Neuronal stem cell (in vitro differentiated cells): Measurements from ENCODE around the gene RBFOX2.

ENCODE experiments used
- DNase-seq: peaks from one replicate; pipeline ENCODE4 v3.0.0-alpha.2; 2013; ENCODE audit warnings: low spot score
- H2AFZ ChIP-seq: one replicate; pipeline ENCODE4 v1.6.1; 2013; ENCODE audit warnings: mild to moderate bottlenecking, low read length, inconsistent platforms
- H2AK5ac ChIP-seq: 2 replicates; pipeline ENCODE4 v1.6.1; 2013; ENCODE audit warnings: low read depth, mild to moderate bottlenecking, inconsistent platforms, low read length, moderate library complexity, mixed read lengths
- H2BK120ac ChIP-seq: 2 replicates; pipeline ENCODE4 v1.6.1; 2013; ENCODE audit warnings: low read depth, mild to moderate bottlenecking, inconsistent platforms, low read length, moderate library complexity, mixed read lengths
- H2BK12ac ChIP-seq: one replicate; pipeline ENCODE4 v1.6.1; 2013; ENCODE audit warnings: low read length, inconsistent platforms
- H2BK15ac ChIP-seq: 2 replicates; pipeline ENCODE4 v1.6.1; 2013; ENCODE audit warnings: mild to moderate bottlenecking, low read length, inconsistent platforms, mixed read lengths
- H2BK5ac ChIP-seq: one replicate; pipeline ENCODE4 v1.6.1; 2013; ENCODE audit warnings: inconsistent platforms, mild to moderate bottlenecking, low read length, moderate library complexity
- H3K14ac ChIP-seq: one replicate; pipeline ENCODE4 v1.6.1; 2013; ENCODE audit warnings: low read length, inconsistent platforms
- H3K18ac ChIP-seq: 2 replicates; pipeline ENCODE4 v1.6.1; 2013; ENCODE audit warnings: low read length, inconsistent platforms
- H3K23ac ChIP-seq: 2 replicates; pipeline ENCODE4 v1.6.1; 2013; ENCODE audit warnings: low read depth, mild to moderate bottlenecking, mixed read lengths, low read length, inconsistent platforms; ENCODE audit not compliant: poor library complexity
- H3K27ac ChIP-seq: replicated peaks from 3 replicates; pipeline ENCODE4 v1.5.1; 2013; ENCODE audit warnings: low read length, inconsistent platforms
- H3K27me3 ChIP-seq, 3 experiments: 2 replicates each; pipeline ENCODE4 v1.6.1; 2013; ENCODE audit warnings: low read length in 3 of 3, mild to moderate bottlenecking in 2 of 3, inconsistent platforms in 1 of 3, low read depth in 1 of 3, mixed read lengths in 1 of 3, moderate library complexity in 1 of 3; ENCODE audit not compliant: control insufficient read depth in 3 of 3, insufficient read depth in 3 of 3
- H3K36me3 ChIP-seq, 2 donors: replicated peaks in 1 of 2; 2 replicates each; pipeline ENCODE4 v1.6.1; 2013; ENCODE audit warnings: low read length in 2 of 2; ENCODE audit not compliant: control insufficient read depth in 2 of 2, insufficient read depth in 2 of 2
- H3K4ac ChIP-seq: 2 replicates; pipeline ENCODE4 v1.6.1; 2013; ENCODE audit warnings: inconsistent platforms, mild to moderate bottlenecking, low read length, moderate library complexity
- H3K4me1 ChIP-seq, 2 donors: 1 replicate in 1 of 2; 2 replicates in 1 of 2; pipeline ENCODE4 v1.6.1; 2013; ENCODE audit warnings: low read length in 2 of 2, low read depth in 1 of 2; ENCODE audit not compliant: control insufficient read depth in 2 of 2, insufficient read depth in 1 of 2
- H3K4me2 ChIP-seq: one replicate; pipeline ENCODE4 v1.6.1; 2013; ENCODE audit warnings: mild to moderate bottlenecking, low read length, inconsistent platforms; ENCODE audit not compliant: insufficient read depth, poor library complexity, severe bottlenecking
- H3K4me3 ChIP-seq, 2 donors: 2 replicates each; pipeline ENCODE4 v1.5.1; 2013; ENCODE audit warnings: low read length in 2 of 2, mild to moderate bottlenecking in 2 of 2, inconsistent platforms in 1 of 2, moderate library complexity in 1 of 2
- H3K79me1 ChIP-seq: one replicate; pipeline ENCODE4 v1.6.1; 2013; ENCODE audit warnings: low read depth, mild to moderate bottlenecking, inconsistent platforms, low read length, moderate library complexity
- H3K9ac ChIP-seq: one replicate; pipeline ENCODE4 v1.6.1; 2013; ENCODE audit warnings: mild to moderate bottlenecking, low read depth, low read length, inconsistent platforms; ENCODE audit not compliant: poor library complexity
- H3K9me3 ChIP-seq, 2 donors: replicated peaks in 1 of 2; 2 replicates each; pipeline versions ENCODE3 to v1.6.1; 2013; ENCODE audit warnings: low read length in 2 of 2, mild to moderate bottlenecking in 2 of 2, inconsistent platforms in 1 of 2, low read depth in 1 of 2, mixed read lengths in 1 of 2, moderate library complexity in 1 of 2; ENCODE audit not compliant: control insufficient read depth in 2 of 2, insufficient read depth in 1 of 2
- H4K8ac ChIP-seq: one replicate; pipeline ENCODE4 v1.6.1; 2013; ENCODE audit warnings: low read depth, mild to moderate bottlenecking, inconsistent platforms, low read length, moderate library complexity
- H4K91ac ChIP-seq: one replicate; pipeline ENCODE4 v1.6.1; 2013; ENCODE audit warnings: low read length, low read depth, mild to moderate bottlenecking, inconsistent platforms; ENCODE audit not compliant: poor library complexity
- WGBS, 2 donors: extraction: QIAGEN DNeasy Blood & Tissue Kit; methylation state at CpG; one replicate each; pipeline ENCODE4 v1.1.7; 2013; ENCODE audit warnings: missing lambda C conversion rate in 2 of 2, mixed read lengths in 1 of 2; ENCODE audit not compliant: insufficient read length in 2 of 2, insufficient replicate concordance in 1 of 2; ENCODE audit errors: extremely low coverage in 2 of 2; 5-methylcytosine and 5-hydroxymethylcytosine counted together

RBFOX2 gene

GRCh38 chr22:35894937-35895708, 133.5 kb downstream of the RBFOX2 start:
- Histone ChIP-seq H3K18ac (no peak overlapping the region), H3K27ac (no peak overlapping the region), H3K27me3 (no peaks in the 10 kb centered on the region), H3K4me3 (no peak overlapping the region), H2AK5ac (no peak overlapping the region), H2BK12ac (no peak overlapping the region), H4K8ac (no peak overlapping the region), H3K9ac (no peak overlapping the region), H4K91ac (no peak overlapping the region), H2BK5ac (no peak overlapping the region), H2BK120ac (no peak overlapping the region), H3K14ac (no peak overlapping the region), H3K4me1 (peaks cover 10 to 17% of the 10 kb centered on the region in 2 donors), H2BK15ac (no peak overlapping the region), H3K4ac (no peak overlapping the region), H3K4me2 (no peak overlapping the region), H3K79me1 (peaks cover 3% of the 10 kb centered on the region), H3K9me3 (peaks cover 0 to 3% of the 10 kb centered on the region in 2 donors), H3K23ac (no peak overlapping the region), H3K36me3 (peaks cover 0 to 8% of the 10 kb centered on the region in 2 donors), H2AFZ (no peak overlapping the region)
- no peak for DNase-seq
- no CpG with 5 or more reads among the region's 7 CpGs for WGBS, 2 donors

GRCh38 chr22:35894464-35894878, 134.2 kb downstream of the RBFOX2 start:
- H3K4me1 ChIP-seq: peaks cover 10 to 17% of the 10 kb centered on the region in 2 donors
- no peak overlapping the region for H2BK15ac ChIP-seq
- no CpG with 5 or more reads among the region's 7 CpGs for WGBS, 2 donors
- H2BK5ac ChIP-seq: no peak overlapping the region
- no peak overlapping the region for H3K18ac ChIP-seq
- H3K36me3 ChIP-seq: peaks cover 0 to 8% of the 10 kb centered on the region in 2 donors
- H3K23ac ChIP-seq: no peak overlapping the region
- peaks cover 0 to 3% of the 10 kb centered on the region in 2 donors for H3K9me3 ChIP-seq
- no peak overlapping the region for H3K27ac ChIP-seq
- no peak overlapping the region for H2AFZ ChIP-seq
- H3K27me3 ChIP-seq: no peaks in the 10 kb centered on the region
- H3K79me1 ChIP-seq: peaks cover 3% of the 10 kb centered on the region
- no peak overlapping the region for H3K4ac ChIP-seq
- DNase-seq: no peak
- H3K9ac ChIP-seq: no peak overlapping the region
- H3K4me2 ChIP-seq: no peak overlapping the region
- no peak overlapping the region for H3K4me3 ChIP-seq
- H2BK120ac ChIP-seq: no peak overlapping the region
- H2BK12ac ChIP-seq: no peak overlapping the region
- no peak overlapping the region for H2AK5ac ChIP-seq
- no peak overlapping the region for H4K91ac ChIP-seq
- H4K8ac ChIP-seq: no peak overlapping the region
- H3K14ac ChIP-seq: no peak overlapping the region

- Histone ChIP-seq H2BK5ac (no peak overlapping the region), H3K4me1 (peaks cover 10 to 17% of the 10 kb centered on the region in 2 donors), H2AK5ac (no peak overlapping the region), H3K9me3 (peaks cover 0 to 3% of the 10 kb centered on the region in 2 donors), H3K4ac (no peak overlapping the region), H4K8ac (no peak overlapping the region), H3K18ac (no peak overlapping the region), H3K9ac (no peak overlapping the region), H2BK120ac (no peak overlapping the region), H3K27ac (no peak overlapping the region), H2AFZ (no peak overlapping the region), H3K27me3 (no peaks in the 10 kb centered on the region), H4K91ac (no peak overlapping the region), H3K79me1 (peaks cover 3% of the 10 kb centered on the region), H3K23ac (no peak overlapping the region), H2BK12ac (no peak overlapping the region), H2BK15ac (no peak overlapping the region), H3K4me2 (no peak overlapping the region), H3K4me3 (no peak overlapping the region), H3K14ac (no peak overlapping the region), H3K36me3 (peaks cover 0 to 8% of the 10 kb centered on the region in 2 donors)
- DNase-seq: no peak
- WGBS, 2 donors: no CpG with 5 or more reads among the region's 4 CpGs
These were observed 134.9 kb downstream of the RBFOX2 start for GRCh38 chr22:35893698-35894097.

GRCh38 chr22:35892192-35892591, 136.4 kb downstream of the RBFOX2 start:
- Histone ChIP-seq H3K27me3 (no peaks in the 10 kb centered on the region), H3K9me3 (no peaks in the 10 kb centered on the region), H2BK15ac (no peak overlapping the region), H3K23ac (no peak overlapping the region), H2AK5ac (no peak overlapping the region), H3K27ac (no peak overlapping the region), H4K91ac (no peak overlapping the region), H2BK5ac (no peak overlapping the region), H4K8ac (no peak overlapping the region), H3K14ac (no peak overlapping the region), H3K4me2 (no peak overlapping the region), H2BK12ac (no peak overlapping the region), H2AFZ (no peak overlapping the region), H3K4ac (no peak overlapping the region), H3K4me1 (peaks cover 10 to 17% of the 10 kb centered on the region in 2 donors), H3K36me3 (no peaks in the 10 kb centered on the region), H3K18ac (no peak overlapping the region), H3K4me3 (no peak overlapping the region), H2BK120ac (no peak overlapping the region), H3K9ac (no peak overlapping the region), H3K79me1 (peaks cover 1% of the 10 kb centered on the region)
- no CpG with 5 or more reads among the region's 4 CpGs for WGBS, 2 donors
- DNase-seq: no peak
